Neural crest cell (in vitro differentiated cells): ENCODE results near the gene ATP1A1. TPM values are rescaled to one million over a fixed set of nuclear protein-coding genes. Genes with fewer than 3 reads are reported as not detected.

Source experiments
- DNase-seq: peaks from one replicate; pipeline ENCODE4 v3.0.0; 2021; ENCODE audit warnings: low read depth, mixed read lengths, low spot score
- H3K27ac Mint-ChIP-seq: one replicate; pipeline ENCODE4 v1.8.0; 2021; ENCODE audit warnings: mild to moderate bottlenecking, mixed read lengths; ENCODE audit not compliant: unreplicated experiment
- H3K27me3 Mint-ChIP-seq: 2 replicates; pipeline ENCODE4 v1.8.0; 2021; ENCODE audit warnings: low read depth, mild to moderate bottlenecking, mixed read lengths
- H3K36me3 Mint-ChIP-seq: 2 replicates; pipeline ENCODE4 v1.8.0; 2021; ENCODE audit warnings: low read depth, mild to moderate bottlenecking, mixed read lengths
- H3K4me1 Mint-ChIP-seq: 2 replicates; pipeline ENCODE4 v1.8.0; 2021; ENCODE audit warnings: mixed read lengths
- H3K4me3 Mint-ChIP-seq: one replicate; pipeline ENCODE4 v1.8.0; 2021; ENCODE audit warnings: mild to moderate bottlenecking, mixed read lengths
- H3K9me3 Mint-ChIP-seq: 2 replicates; pipeline ENCODE4 v1.8.0; 2021; ENCODE audit warnings: mixed read lengths
- total RNA-seq: library from RNA; stranded (reverse); gene quantifications from 2 replicates; pipeline ENCODE4 v1.2.1, GENCODE V29; 2021
- TF ChIP-seq, protein P1 (sequence below): fragments of 200-600 bp; sonication (generic); conservative IDR thresholded peaks from 2 replicates; pipeline ENCODE4 v1.5.0; 2021; ENCODE audit warnings: antibody characterized with exemption, mild to moderate bottlenecking

Gene ATP1A1
- total RNA-seq, 1 donor from 2014 or later = 176 TPM

DNA sequence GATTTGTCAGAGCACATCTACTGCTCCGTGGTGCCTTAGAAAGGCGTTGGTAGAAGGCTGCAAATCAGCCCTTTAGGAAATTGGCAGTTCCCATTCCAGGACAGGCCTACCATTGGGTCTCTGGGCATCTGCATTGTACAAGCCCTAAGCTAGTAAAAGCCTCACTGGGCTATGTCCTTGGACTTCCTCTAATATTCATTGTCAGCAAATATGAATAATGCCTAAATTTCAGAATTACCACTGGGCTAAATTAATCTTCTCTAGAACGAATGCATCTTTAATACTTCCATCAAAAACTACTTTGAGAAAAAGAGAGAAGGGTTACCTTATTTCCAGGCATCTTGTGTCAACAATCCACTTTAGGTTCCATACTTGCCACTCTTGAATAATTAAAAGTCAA is 41.5 kb upstream of the ATP1A1 start:
- TF ChIP-seq, protein P1, sequence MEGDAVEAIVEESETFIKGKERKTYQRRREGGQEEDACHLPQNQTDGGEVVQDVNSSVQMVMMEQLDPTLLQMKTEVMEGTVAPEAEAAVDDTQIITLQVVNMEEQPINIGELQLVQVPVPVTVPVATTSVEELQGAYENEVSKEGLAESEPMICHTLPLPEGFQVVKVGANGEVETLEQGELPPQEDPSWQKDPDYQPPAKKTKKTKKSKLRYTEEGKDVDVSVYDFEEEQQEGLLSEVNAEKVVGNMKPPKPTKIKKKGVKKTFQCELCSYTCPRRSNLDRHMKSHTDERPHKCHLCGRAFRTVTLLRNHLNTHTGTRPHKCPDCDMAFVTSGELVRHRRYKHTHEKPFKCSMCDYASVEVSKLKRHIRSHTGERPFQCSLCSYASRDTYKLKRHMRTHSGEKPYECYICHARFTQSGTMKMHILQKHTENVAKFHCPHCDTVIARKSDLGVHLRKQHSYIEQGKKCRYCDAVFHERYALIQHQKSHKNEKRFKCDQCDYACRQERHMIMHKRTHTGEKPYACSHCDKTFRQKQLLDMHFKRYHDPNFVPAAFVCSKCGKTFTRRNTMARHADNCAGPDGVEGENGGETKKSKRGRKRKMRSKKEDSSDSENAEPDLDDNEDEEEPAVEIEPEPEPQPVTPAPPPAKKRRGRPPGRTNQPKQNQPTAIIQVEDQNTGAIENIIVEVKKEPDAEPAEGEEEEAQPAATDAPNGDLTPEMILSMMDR = no peak

DNA sequence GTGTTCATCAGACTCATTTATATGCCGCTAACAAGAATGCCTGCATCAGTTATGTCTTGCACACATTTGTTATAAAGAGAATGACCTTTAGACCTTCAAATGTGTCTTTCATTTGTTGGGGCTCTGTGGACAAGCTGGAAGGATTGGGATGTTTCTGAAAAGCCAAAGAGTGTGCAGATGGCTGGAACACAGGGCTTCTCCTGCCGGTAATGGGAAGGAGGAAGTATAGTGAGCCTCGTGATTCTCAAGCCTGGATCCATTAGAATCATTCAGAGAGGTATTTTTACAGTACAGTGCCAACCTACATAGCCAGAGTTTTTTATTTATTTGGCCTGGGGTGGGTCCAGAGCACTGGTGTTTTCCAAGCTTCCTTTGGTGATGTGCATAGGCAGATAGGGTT is 40.6 kb upstream of the ATP1A1 start:
- TF ChIP-seq, protein P1 = no peak
- no peak overlapping the region for H3K4me3 Mint-ChIP-seq
- DNase-seq = no peak
- peaks cover 2% of the 10 kb centered on the region for H3K9me3 Mint-ChIP-seq
- no peak overlapping the region for H3K27ac Mint-ChIP-seq
- H3K36me3 Mint-ChIP-seq = no peaks in the 10 kb centered on the region
- peaks cover 52% of the 10 kb centered on the region for H3K4me1 Mint-ChIP-seq
- no peaks in the 10 kb centered on the region for H3K27me3 Mint-ChIP-seq

More for the DNA sequence above, 41.5 kb upstream of the ATP1A1 start:
- Mint-ChIP-seq H3K27me3 (no peaks in the 10 kb centered on the region), H3K4me3 (no peak overlapping the region), H3K4me1 (peaks cover 53% of the 10 kb centered on the region), H3K9me3 (peaks cover 2% of the 10 kb centered on the region), H3K36me3 (no peaks in the 10 kb centered on the region), H3K27ac (no peak overlapping the region)
- no peak for DNase-seq

DNA sequence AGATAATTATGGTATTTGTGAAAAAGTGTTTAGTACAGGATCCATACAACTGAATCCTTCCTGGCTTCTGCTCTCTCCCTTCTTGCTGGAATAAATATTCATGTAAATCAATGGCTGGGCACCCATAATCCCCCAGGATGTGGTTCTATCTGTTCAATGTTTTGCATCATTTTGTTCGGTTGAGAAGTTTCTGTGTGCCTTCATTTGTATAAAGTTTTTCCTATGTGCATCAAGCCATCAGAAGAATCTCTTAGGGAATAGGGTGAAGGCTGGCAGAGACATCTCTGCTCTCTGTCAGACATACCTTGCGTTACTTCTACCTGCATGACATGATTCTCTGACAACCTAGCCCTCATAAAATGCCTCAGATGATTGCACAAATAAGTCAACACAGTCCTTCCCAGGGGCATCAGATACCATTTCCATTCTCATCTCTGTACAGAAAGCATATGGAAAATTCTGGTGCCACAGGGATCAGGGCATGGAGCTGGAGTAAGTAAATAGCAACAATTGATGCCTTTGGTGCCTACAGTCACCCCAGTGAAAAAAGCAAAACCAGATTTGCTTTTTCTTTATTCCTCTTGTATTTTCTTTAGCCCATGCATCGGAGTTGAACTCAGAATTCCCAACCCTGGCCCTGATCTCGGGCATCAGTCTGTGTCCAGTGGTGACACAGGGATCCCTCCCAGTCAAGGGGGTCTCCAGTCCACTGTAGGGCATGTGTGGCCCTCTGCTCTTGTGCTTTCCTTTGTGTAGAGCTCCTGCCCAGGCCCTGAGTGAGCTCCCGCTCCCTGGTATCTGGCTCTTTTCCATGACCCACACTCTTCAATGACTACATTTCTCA is 39.7 kb upstream of the ATP1A1 start:
- no peak for DNase-seq
- Mint-ChIP-seq H3K27me3 (no peaks in the 10 kb centered on the region), H3K4me3 (no peak overlapping the region), H3K9me3 (peaks cover 2% of the 10 kb centered on the region), H3K27ac (no peak overlapping the region), H3K36me3 (no peaks in the 10 kb centered on the region), H3K4me1 (peaks cover 51% of the 10 kb centered on the region)
- TF ChIP-seq, protein P1 = no peak

DNA sequence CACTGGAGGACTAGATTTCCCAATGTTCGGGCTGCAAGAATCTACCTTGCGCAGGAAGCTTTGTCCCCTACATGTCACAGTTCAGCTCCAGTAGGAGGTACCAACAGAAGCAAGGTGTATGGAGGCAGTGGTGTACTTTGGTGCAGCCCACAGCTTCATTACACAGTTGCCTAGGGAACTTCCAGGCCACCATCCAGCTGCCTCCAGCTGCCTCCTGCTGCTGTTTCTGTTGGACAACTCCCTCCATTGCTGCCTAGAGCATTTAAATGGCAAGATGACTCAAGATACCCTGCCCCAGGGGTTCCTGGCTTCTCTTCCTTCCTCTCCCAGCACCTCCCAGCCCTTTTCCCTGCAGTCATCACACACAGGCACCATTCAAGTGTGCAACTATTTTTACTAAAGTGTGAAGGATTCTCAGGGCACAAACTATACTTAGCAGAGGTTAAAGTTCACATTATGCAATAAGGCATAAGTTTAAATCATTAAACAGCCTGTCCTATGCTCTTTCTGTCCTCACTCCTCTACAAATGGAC is 39.0 kb upstream of the ATP1A1 start:
- no peak for DNase-seq
- peaks cover 46% of the 10 kb centered on the region for H3K4me1 Mint-ChIP-seq
- TF ChIP-seq, protein P1 = no peak
- H3K27ac Mint-ChIP-seq = no peak overlapping the region
- H3K27me3 Mint-ChIP-seq = no peaks in the 10 kb centered on the region
- peaks cover 2% of the 10 kb centered on the region for H3K9me3 Mint-ChIP-seq
- H3K36me3 Mint-ChIP-seq = no peaks in the 10 kb centered on the region
- no peak overlapping the region for H3K4me3 Mint-ChIP-seq

DNA sequence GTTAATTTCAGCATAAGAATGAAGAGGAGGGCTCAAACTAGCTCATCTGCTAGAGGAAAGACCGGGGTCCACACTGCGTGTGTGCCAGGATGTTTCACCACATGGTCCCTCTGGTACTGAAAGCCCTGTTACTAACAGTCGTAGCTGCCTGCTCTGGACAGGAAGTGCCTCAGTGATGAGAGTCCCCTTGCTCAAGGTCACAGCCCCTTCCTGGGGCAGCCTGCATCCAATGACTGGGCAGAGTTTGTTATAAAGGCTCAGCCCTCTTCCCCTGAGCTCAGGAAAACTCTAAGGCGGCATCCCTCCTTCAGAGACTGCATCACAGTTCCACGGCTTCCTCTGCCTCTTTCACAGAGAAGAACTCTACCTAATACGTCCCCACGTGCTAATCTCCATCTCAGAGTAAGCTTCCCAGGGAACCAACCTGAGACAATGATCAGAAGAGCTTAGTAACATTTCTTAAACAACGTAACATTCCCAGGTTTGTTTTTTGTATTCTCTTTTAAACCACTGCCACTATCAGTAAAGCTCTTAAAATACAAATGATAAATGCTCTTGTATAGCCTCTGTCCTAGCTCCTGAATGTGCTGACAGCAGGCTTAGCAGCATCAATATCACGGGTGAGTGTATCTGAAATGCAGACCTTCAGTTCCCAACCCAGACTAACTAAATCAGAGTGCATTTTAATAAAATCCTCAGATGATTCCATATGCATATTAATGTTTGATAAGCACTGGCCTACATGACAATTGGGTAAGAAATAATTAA is 38.0 kb upstream of the ATP1A1 start:
- H3K4me3 Mint-ChIP-seq = no peak overlapping the region
- no peaks in the 10 kb centered on the region for H3K36me3 Mint-ChIP-seq
- TF ChIP-seq, protein P1 = no peak
- DNase-seq = no peak
- no peak overlapping the region for H3K27ac Mint-ChIP-seq
- peaks cover 36% of the 10 kb centered on the region for H3K4me1 Mint-ChIP-seq
- H3K9me3 Mint-ChIP-seq = peaks cover 2% of the 10 kb centered on the region
- no peaks in the 10 kb centered on the region for H3K27me3 Mint-ChIP-seq
